ENCODE measurements around the gene CTBP1.

Gene CTBP1

GRCh38 chr4:1169171-1169671 is 79.7 kb downstream of the CTBP1 start:
- Mint-ChIP-seq H3K27me3 (peaks cover 10% of the 10 kb centered on the region), H3K36me3 (peaks cover 2% of the 10 kb centered on the region), H3K4me1 (peaks cover 26% of the 10 kb centered on the region), H3K27ac (peak overlapping the region; percentile 86), H3K4me3 (peak overlapping the region; percentile 58), H3K9me3 (no peaks in the 10 kb centered on the region)
- no peak for ATAC-seq (ENCODE audit: low read depth)
- no peak for DNase-seq (ENCODE audit: low spot score in 2 of 2)

GRCh38 chr4:1168191-1169101 is 80.5 kb downstream of the CTBP1 start:
- Mint-ChIP-seq H3K27ac (peak overlapping the region; percentile 86), H3K4me1 (peaks cover 34% of the 10 kb centered on the region), H3K36me3 (peaks cover 2% of the 10 kb centered on the region), H3K9me3 (peaks cover 2% of the 10 kb centered on the region), H3K4me3 (peak overlapping the region; percentile 93), H3K27me3 (peaks cover 10% of the 10 kb centered on the region)
- ATAC-seq (ENCODE audit: low read depth): no peak
- DNase-seq (ENCODE audit: low spot score in 2 of 2): no peak

DNA sequence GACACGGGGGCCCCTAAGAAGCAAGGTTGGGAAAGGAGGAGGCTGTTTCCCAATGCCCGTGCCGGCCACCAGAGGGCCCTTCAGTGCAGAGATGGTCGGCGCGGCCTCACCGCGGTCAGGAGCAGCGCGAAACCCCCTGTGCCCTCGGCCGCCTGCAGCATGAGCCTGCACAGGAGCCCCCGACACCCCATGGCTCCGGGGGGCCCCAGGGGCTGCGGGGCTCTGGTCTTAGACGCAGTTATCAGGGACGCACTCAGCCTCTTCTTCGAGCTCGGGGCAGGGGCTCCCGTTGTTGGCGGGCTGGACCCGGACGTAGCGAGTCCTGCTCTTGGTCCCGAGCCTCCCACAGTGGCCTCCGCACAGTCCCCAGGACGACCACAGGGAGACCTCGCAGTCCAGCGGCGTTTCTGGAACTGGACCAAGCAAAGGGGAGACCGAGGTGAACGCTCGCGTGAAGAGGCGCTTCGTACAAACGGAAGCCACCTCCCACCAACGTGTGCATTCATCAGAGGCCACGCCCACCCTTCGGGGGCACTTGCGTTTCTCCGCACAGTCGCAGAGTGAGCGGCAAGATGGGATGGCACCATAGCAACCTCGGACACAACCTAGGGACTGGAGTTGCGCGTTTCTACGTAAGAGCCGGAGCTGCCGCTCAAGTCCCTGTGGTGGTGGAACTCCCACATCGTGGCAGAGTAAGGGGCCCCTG is 81.5 kb downstream of the CTBP1 start:
- Mint-ChIP-seq H3K4me3 (peak overlapping the region; percentile 93), H3K9me3 (peaks cover 5% of the 10 kb centered on the region), H3K4me1 (peaks cover 38% of the 10 kb centered on the region), H3K27me3 (peaks cover 8% of the 10 kb centered on the region), H3K36me3 (peaks cover 2% of the 10 kb centered on the region), H3K27ac (peak overlapping the region; percentile 82)
- ATAC-seq (ENCODE audit: low read depth): peak; percentile 85
- DNase-seq (ENCODE audit: low spot score in 2 of 2): peak; percentile 77 to 83

DNA sequence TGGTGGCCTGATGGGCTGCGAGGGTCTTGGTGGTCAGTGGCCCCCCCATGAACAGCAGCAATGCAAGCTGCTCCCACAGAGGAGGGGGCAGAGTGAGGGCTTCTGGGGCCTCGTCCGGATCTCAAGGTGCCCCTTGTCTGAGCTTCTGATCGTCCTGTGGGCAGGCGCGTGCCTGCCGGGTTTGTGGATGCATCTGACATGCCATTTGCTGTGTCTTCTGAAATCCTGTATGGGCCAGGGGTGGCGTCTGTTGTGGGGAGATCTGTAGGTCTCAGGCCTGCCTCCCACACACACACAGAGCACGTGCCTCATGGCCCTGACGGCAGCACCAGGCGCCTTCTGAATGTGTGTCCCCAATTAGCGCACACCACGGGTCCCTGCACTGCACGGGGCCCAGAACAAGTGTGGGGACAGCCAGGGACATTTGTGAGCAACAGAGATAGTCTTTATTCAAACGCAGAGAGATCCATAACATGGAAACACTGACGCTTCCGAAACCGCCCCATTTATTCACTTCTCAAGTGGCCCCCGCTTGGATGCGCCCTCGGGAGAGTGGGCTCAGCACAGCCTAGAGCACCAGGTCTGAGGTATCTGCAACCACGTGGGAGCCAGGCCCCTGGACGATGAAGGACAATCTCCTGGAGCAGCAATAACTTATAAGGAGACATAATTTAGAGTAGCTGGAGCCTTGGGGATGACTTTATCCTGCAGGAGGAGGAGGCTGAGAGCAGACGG is 82.3 kb downstream of the CTBP1 start:
- DNase-seq (ENCODE audit: low spot score in 2 of 2) (no peak), ATAC-seq (ENCODE audit: low read depth) (no peak)
- H3K36me3 Mint-ChIP-seq: peaks cover 2% of the 10 kb centered on the region
- H3K9me3 Mint-ChIP-seq: peaks cover 5% of the 10 kb centered on the region
- peaks cover 8% of the 10 kb centered on the region for H3K27me3 Mint-ChIP-seq
- H3K4me1 Mint-ChIP-seq: peaks cover 38% of the 10 kb centered on the region
- peak overlapping the region; percentile 93 for H3K4me3 Mint-ChIP-seq
- H3K27ac Mint-ChIP-seq: peak overlapping the region; percentile 82

DNA sequence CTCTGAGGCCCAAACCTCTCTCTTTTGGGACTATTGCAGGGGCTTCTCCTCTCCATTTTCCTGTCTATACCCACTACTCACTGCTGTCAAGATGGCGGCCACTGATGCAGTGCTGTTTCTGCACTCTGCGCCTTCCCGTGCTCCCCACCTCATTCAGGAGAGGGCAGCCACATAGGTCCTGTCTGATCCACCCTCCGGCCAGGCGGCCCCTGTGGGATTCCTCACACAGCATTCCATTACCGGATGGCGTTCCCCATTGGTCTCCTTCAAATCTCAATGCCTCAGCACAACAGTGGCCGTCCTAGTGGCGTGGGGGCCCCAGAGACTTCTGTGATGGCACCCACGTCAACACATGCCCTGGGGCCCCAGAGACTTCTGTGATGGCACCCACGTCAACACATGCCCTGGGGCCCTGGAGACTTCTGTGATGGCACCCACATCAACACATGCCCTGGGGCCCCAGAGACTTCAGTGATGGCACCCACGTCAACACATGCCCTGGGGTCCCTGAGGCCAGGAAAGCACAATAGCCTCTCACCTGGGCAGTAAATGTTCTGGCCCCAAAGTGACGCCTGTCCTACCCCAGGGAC is 83.9 kb downstream of the CTBP1 start:
- no peak overlapping the region for H3K27ac Mint-ChIP-seq
- ATAC-seq (ENCODE audit: low read depth) (no peak), DNase-seq (ENCODE audit: low spot score in 2 of 2) (no peak)
- no peak overlapping the region for H3K4me3 Mint-ChIP-seq
- peaks cover 2% of the 10 kb centered on the region for H3K27me3 Mint-ChIP-seq
- H3K36me3 Mint-ChIP-seq: peaks cover 2% of the 10 kb centered on the region
- peaks cover 32% of the 10 kb centered on the region for H3K4me1 Mint-ChIP-seq
- H3K9me3 Mint-ChIP-seq: peaks cover 5% of the 10 kb centered on the region

- peaks cover 2% of the 10 kb centered on the region for H3K27me3 Mint-ChIP-seq
- no peak overlapping the region for H3K4me3 Mint-ChIP-seq
- peaks cover 5% of the 10 kb centered on the region for H3K9me3 Mint-ChIP-seq
- peaks cover 2% of the 10 kb centered on the region for H3K36me3 Mint-ChIP-seq
- H3K27ac Mint-ChIP-seq: no peak overlapping the region
- no peak for ATAC-seq (ENCODE audit: low read depth)
- no peak for DNase-seq (ENCODE audit: low spot score in 2 of 2)
- peaks cover 32% of the 10 kb centered on the region for H3K4me1 Mint-ChIP-seq
These were observed 84.5 kb downstream of the CTBP1 start for GRCh38 chr4:1164444-1164843.

DNA sequence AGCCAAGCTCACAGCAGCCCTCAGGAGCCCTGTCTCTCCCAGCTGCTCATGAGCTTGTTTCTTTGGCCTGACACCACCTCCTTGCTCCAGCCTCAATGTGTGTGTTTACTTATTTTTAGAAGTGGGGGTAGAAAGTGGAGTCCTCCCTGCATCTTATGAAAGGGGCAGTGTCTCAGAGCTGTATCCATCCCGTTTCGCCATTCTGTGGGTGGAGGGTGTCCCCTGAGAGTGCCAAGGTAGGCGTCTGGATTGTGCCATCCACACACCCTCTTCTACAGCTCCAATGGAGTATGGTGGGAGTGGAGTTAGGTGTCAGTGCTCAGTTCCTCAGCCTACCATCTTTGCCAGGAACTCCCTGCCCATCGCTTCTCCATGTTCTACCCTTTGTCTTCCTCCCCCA is 84.9 kb downstream of the CTBP1 start:
- Mint-ChIP-seq H3K36me3 (peaks cover 2% of the 10 kb centered on the region), H3K27ac (no peak overlapping the region), H3K4me1 (peaks cover 31% of the 10 kb centered on the region), H3K9me3 (peaks cover 5% of the 10 kb centered on the region), H3K27me3 (peaks cover under 1% of the 10 kb centered on the region), H3K4me3 (no peak overlapping the region)
- ATAC-seq (ENCODE audit: low read depth) (no peak), DNase-seq (ENCODE audit: low spot score in 2 of 2) (no peak)
